CD4-positive, CD25-positive, alpha-beta regulatory T cell (primary cell): ENCODE results near the gene C6orf62. TPM values are rescaled to one million over a fixed set of nuclear protein-coding genes. Genes with fewer than 3 reads are reported as not detected.
"Not testable (repeated sequence)": the region's sequence is repeated elsewhere in the genome, so short reads cannot be mapped to it uniquely, and the experiment has no call there.

Experiments used
- ATAC-seq, 2 donors: fragments of 150-1000 bp; cut with Tn5 transposase; one replicate each; pipeline ENCODE4 v1.10.0; 2021; ENCODE audit warnings: low read depth in 2 of 2, moderate number of reproducible peaks in 2 of 2, moderate library complexity in 1 of 2
- DNase-seq, 3 donors: peaks; one replicate each; pipeline versions ENCODE4 v3.0.0 to v3.0.0-alpha.2; 2012 to 2022; ENCODE audit warnings: mixed read lengths in 1 of 3
- H3K27ac ChIP-seq: one replicate; pipeline ENCODE4 v1.7.0; 2013; ENCODE audit warnings: mild to moderate bottlenecking, low read length; ENCODE audit not compliant: insufficient read depth, poor library complexity, severe bottlenecking
- H3K27me3 ChIP-seq: one replicate; pipeline ENCODE4 v1.7.0; 2013; ENCODE audit warnings: low read length; ENCODE audit not compliant: control insufficient read depth, insufficient read depth
- H3K36me3 ChIP-seq: one replicate; pipeline ENCODE4 v1.7.0; 2013; ENCODE audit warnings: mild to moderate bottlenecking, low read length, moderate library complexity; ENCODE audit not compliant: control insufficient read depth, insufficient read depth
- H3K4me1 ChIP-seq: 2 replicates; pipeline ENCODE4 v1.7.0; 2013; ENCODE audit warnings: mild to moderate bottlenecking, low read length; ENCODE audit not compliant: insufficient read depth, control insufficient read depth, poor library complexity, severe bottlenecking
- H3K4me3 ChIP-seq: one replicate; pipeline ENCODE4 v1.7.0; 2013; ENCODE audit warnings: low read depth, mild to moderate bottlenecking, low read length, moderate library complexity
- H3K9me3 ChIP-seq, 2 experiments: 1 replicate in 1 of 2; 2 replicates in 1 of 2; pipeline ENCODE4 v1.7.0; 2013; ENCODE audit warnings: low read length in 2 of 2, mild to moderate bottlenecking in 1 of 2, moderate library complexity in 1 of 2; ENCODE audit not compliant: control insufficient read depth in 2 of 2
- H3K27ac Mint-ChIP-seq, 3 donors: one replicate each; pipeline ENCODE4 v1.8.0; 2020 to 2022; ENCODE audit warnings: mild to moderate bottlenecking in 3 of 3, mixed read lengths in 3 of 3, moderate library complexity in 2 of 3
- H3K27me3 Mint-ChIP-seq: one replicate; pipeline ENCODE4 v1.8.0; 2022; ENCODE audit warnings: mild to moderate bottlenecking, mixed read lengths
- H3K36me3 Mint-ChIP-seq: one replicate; pipeline ENCODE4 v1.8.0; 2020; ENCODE audit warnings: mixed read lengths
- H3K4me1 Mint-ChIP-seq, 4 donors: one replicate each; pipeline ENCODE4 v1.8.0; 2020 to 2022; ENCODE audit warnings: mixed read lengths in 4 of 4, mild to moderate bottlenecking in 1 of 4
- H3K4me3 Mint-ChIP-seq, 4 donors: one replicate each; pipeline ENCODE4 v1.8.0; 2020 to 2022; ENCODE audit warnings: mild to moderate bottlenecking in 4 of 4, mixed read lengths in 4 of 4, moderate library complexity in 3 of 4
- H3K9me3 Mint-ChIP-seq, 7 donors: one replicate each; pipeline ENCODE4 v1.8.0; 2020 to 2022; ENCODE audit warnings: mixed read lengths in 7 of 7, mild to moderate bottlenecking in 3 of 7, moderate library complexity in 2 of 7
- polyA plus RNA-seq, 4 donors: library from polyadenylated mRNA; unstranded; fragments of 300-500 nt; fragmentation: Illumina TruSeq; gene quantifications; one replicate each; pipeline ENCODE4 v1.2.3, GENCODE V29; 2021
- total RNA-seq: library from RNA; stranded (reverse); gene quantifications from one replicate; pipeline ENCODE4 v1.2.3, GENCODE V29; 2022

C6orf62 gene
- total and polyA plus RNA-seq, 5 donors from 2014 or later: 91.7 to 124 (median 99.6) TPM

DNA sequence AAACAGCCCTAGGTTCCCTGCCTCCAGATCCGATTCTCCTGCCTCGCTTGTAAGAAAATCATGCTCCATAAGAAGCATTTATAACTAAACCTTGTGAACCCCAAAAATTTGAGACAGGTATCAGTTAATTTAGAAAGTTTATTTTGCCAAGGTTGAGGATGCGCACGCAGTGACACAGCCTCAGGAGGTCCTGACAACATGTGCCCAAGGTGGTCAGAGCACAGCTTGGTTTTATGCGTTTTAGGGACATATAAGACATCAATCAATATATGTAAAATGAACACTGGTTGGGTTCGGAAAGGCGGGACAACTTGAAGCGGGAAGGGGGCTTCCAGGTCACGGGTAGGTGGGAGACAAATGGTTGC, 50.0 kb downstream of the C6orf62 start:
- Histone ChIP-seq H3K4me3 (peak overlapping the region; percentile 10), H3K4me1 (peaks cover 37% of the 10 kb centered on the region), H3K36me3 (peaks cover 5% of the 10 kb centered on the region), H3K27ac (no peak overlapping the region), H3K27me3 (no peaks in the 10 kb centered on the region), H3K9me3 (peaks cover 0 to 3% of the 10 kb centered on the region in 2 experiments)
- Mint-ChIP-seq H3K36me3 (peaks cover 10% of the 10 kb centered on the region), H3K4me1 (peaks cover 28 to 50% (median 33%) of the 10 kb centered on the region in 4 donors), H3K27me3 (no peaks in the 10 kb centered on the region), H3K4me3 (peak overlapping the region; percentile 62 to 99 (median 96)), H3K9me3 (peaks cover 0 to 9% (median 0%) of the 10 kb centered on the region in 7 donors), H3K27ac (peak overlapping the region in 1 of 3 donors; percentile 53)
- no peak for DNase-seq
- ATAC-seq: no peak

DNA sequence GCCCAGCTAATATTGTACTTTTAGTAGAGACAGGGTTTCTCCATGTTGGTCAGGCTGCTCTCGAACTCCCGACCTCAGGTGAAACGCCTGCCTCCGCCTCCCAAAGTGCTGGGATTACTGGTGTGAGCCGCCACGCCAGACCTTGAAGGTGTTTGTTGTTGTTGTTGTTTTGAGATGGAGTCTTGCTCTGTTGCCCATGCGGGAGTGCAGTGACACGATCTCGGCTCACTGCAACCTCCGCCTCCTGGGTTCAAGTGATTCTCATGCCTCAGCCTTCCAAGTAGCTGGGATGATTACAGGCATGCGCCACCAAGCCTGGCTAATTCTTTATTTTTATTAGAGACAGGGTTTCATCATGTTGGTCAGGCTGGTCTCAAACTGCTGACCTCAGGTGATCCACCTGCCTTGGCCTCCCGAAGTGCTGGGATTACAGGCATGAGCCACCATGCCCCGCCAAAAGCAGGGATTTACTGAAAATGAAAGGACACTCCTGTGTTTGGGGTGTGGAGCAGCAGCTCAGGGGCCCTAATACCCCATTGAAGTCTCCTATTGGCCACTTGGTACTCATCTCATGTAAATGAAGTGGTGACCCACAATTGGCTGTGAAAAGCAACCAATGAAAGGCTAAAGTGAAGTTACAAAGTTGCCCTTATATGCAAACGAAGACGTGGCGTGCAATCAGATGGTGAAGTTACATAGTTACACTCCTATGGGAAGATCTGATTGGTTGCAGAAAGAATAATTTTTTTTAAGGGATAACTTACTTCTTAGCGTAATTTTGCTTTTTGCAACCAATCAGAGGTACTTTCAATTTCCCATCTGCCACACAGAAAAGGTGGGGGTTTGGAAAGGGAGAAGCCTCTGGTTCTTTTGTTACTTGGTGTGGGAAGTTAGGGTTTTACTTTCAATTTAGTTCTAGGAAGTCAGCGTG, 50.6 kb downstream of the C6orf62 start:
- not testable (repeated sequence) for H3K27me3 Mint-ChIP-seq, ATAC-seq, H3K27me3 ChIP-seq, H3K27ac ChIP-seq, H3K9me3 ChIP-seq, H3K9me3 Mint-ChIP-seq
- Mint-ChIP-seq H3K36me3 (peaks cover 16% of the 10 kb centered on the region), H3K27ac (peak overlapping the region; percentile 31 to 99 (median 69)), H3K4me3 (peak overlapping the region; percentile 94 to 100 (median 99)), H3K4me1 (peaks cover 34 to 56% (median 40%) of the 10 kb centered on the region in 4 donors)
- peak in 1 of 3 donors; percentile 9 for DNase-seq
- H3K4me1 ChIP-seq: peaks cover 39% of the 10 kb centered on the region
- peaks cover 10% of the 10 kb centered on the region for H3K36me3 ChIP-seq
- H3K4me3 ChIP-seq: peak overlapping the region; percentile 10

DNA sequence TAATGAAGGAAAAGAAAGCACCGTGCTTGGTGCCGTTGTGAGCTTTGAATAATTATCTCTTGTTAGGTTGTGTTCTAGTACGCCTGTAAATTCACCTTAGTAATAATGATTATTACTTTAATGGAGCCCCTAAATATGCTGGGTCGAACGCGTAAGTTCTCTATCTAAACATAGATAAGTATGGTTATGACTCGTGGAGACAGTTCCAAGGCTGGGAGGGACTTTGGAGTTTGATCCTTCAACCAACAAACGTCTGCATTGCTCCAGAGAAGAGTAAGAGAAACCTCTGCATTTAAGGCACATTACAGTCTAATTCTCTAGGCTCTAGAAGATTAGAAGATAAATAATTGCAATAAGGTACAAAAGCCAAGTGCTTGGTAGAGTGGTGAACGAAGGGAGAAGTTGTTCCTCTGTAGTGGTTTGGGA, 51.6 kb downstream of the C6orf62 start:
- peak overlapping the region; percentile 96 to 99 (median 97) for H3K27ac Mint-ChIP-seq
- Histone ChIP-seq H3K4me3 (peak overlapping the region; percentile 97), H3K9me3 (peaks cover 0 to 3% of the 10 kb centered on the region in 2 experiments), H3K4me1 (peaks cover 43% of the 10 kb centered on the region), H3K36me3 (peaks cover 20% of the 10 kb centered on the region), H3K27ac (peak overlapping the region; percentile 86), H3K27me3 (no peaks in the 10 kb centered on the region)
- DNase-seq (peak in 1 of 3 donors; percentile 34), ATAC-seq (no peak)
- H3K4me1 Mint-ChIP-seq: peaks cover 41 to 65% (median 47%) of the 10 kb centered on the region in 4 donors
- peaks cover 0 to 7% (median 0%) of the 10 kb centered on the region in 7 donors for H3K9me3 Mint-ChIP-seq
- peaks cover 23% of the 10 kb centered on the region for H3K36me3 Mint-ChIP-seq
- peak overlapping the region; percentile 94 to 100 (median 99) for H3K4me3 Mint-ChIP-seq
- no peaks in the 10 kb centered on the region for H3K27me3 Mint-ChIP-seq

DNA sequence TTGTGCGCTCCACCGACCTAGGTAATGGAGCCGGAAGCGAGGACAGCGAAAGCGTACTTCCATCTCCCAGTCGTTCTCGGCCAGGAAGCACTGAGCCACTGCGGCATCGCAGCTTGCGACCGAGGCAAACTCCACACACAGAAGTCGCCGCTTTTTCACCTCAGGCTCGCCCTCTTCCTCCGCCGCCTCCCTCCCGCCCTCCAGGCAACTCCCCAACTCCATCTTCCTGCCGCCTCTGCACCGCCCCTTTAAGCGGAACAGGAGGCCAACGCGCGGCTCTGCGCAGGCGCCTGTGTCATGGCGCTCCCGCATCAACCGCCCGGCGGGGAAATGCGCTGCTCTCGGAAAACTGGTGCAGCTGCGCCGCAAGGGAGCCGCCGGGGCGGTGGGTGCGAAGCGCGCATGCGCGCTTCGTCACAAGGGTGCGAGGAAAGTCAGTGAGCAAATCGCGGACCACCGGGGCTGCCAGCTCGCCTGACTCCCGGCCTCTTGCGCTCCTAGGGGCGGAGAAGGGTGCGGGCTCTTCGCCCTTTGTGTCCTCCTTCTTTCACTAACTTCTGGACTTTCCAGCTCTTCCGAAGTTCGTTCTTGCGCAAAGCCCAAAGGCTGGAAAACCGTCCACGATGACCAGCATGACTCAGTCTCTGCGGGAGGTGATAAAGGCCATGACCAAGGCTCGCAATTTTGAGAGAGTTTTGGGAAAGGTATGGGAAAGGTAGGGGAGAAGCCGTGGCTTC, 52.1 kb downstream of the C6orf62 start, which contains the start of the genes ACOT13 and TDP2:
Gene ACOT13, plus strand, starts transcription at position 437 of the 737 bp plus-strand sequence. Its CDS starts 187 bp downstream, at position 624.
Gene TDP2, minus strand, starts transcription at position 259 of the 737 bp plus-strand sequence. Its CDS starts 37 bp downstream, at position 222.
- H3K27ac ChIP-seq: peak within 1 kb of the TSS; percentile 86
- H3K27ac Mint-ChIP-seq: peak within 1 kb of the TSS; percentile 96 to 99 (median 97)
- peaks cover 0 to 3% of the 10 kb centered on the region in 2 experiments for H3K9me3 ChIP-seq
- peaks cover 43% of the 10 kb centered on the region for H3K4me1 ChIP-seq
- peaks cover 0 to 7% (median 0%) of the 10 kb centered on the region in 7 donors for H3K9me3 Mint-ChIP-seq
- no peaks in the 10 kb centered on the region for H3K27me3 ChIP-seq
- peaks cover 42 to 71% (median 50%) of the 10 kb centered on the region in 4 donors for H3K4me1 Mint-ChIP-seq
- H3K4me3 Mint-ChIP-seq: peak within 1 kb of the TSS; percentile 94 to 100 (median 99)
- peaks cover 27% of the 10 kb centered on the region for H3K36me3 Mint-ChIP-seq
- peaks cover 25% of the 10 kb centered on the region for H3K36me3 ChIP-seq
- peak within 1 kb of the TSS; percentile 97 for H3K4me3 ChIP-seq
- DNase-seq (peak; percentile 95 to 98 (median 96)), ATAC-seq (peak; percentile 93 to 94)
- no peaks in the 10 kb centered on the region for H3K27me3 Mint-ChIP-seq

DNA sequence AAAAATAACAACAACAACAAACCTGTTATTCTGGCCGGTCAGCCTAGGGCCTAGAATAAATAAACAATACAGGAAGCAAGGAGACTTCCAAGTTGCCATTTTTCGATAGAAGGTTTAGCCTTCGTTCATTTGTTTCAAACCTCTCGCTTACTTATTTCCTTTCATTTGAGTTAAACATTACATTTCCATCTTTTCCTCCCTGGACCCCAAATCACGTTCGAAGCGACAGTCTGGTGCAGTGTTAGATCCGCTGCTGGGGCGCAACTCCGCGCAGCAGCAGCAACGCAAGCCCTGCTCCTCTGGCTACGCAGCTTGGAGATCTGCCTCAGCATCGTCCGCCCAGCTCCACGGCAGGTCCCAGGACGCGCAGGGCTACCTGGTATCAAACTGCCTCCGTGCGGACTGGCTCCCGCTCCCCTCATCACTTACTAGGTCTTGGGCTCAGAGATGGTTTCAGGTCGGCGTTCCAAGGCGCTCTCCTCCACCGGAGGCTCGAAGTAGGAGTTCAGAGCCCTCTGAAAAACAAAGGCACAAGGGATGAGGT, 52.8 kb downstream of the C6orf62 start:
- Histone ChIP-seq H3K9me3 (peaks cover 0 to 3% of the 10 kb centered on the region in 2 experiments), H3K27ac (peak overlapping the region; percentile 86), H3K4me3 (peak overlapping the region; percentile 97), H3K4me1 (peaks cover 43% of the 10 kb centered on the region), H3K27me3 (no peaks in the 10 kb centered on the region), H3K36me3 (peaks cover 28% of the 10 kb centered on the region)
- H3K36me3 Mint-ChIP-seq: peaks cover 34% of the 10 kb centered on the region
- peak overlapping the region; percentile 96 to 99 (median 97) for H3K27ac Mint-ChIP-seq
- DNase-seq: peak in 1 of 3 donors; percentile 73
- peaks cover 48 to 77% (median 56%) of the 10 kb centered on the region in 4 donors for H3K4me1 Mint-ChIP-seq
- H3K9me3 Mint-ChIP-seq: peaks cover 0 to 7% (median 0%) of the 10 kb centered on the region in 7 donors
- peak; percentile 32 to 38 for ATAC-seq
- peak overlapping the region; percentile 94 to 100 (median 99) for H3K4me3 Mint-ChIP-seq
- no peaks in the 10 kb centered on the region for H3K27me3 Mint-ChIP-seq

DNA sequence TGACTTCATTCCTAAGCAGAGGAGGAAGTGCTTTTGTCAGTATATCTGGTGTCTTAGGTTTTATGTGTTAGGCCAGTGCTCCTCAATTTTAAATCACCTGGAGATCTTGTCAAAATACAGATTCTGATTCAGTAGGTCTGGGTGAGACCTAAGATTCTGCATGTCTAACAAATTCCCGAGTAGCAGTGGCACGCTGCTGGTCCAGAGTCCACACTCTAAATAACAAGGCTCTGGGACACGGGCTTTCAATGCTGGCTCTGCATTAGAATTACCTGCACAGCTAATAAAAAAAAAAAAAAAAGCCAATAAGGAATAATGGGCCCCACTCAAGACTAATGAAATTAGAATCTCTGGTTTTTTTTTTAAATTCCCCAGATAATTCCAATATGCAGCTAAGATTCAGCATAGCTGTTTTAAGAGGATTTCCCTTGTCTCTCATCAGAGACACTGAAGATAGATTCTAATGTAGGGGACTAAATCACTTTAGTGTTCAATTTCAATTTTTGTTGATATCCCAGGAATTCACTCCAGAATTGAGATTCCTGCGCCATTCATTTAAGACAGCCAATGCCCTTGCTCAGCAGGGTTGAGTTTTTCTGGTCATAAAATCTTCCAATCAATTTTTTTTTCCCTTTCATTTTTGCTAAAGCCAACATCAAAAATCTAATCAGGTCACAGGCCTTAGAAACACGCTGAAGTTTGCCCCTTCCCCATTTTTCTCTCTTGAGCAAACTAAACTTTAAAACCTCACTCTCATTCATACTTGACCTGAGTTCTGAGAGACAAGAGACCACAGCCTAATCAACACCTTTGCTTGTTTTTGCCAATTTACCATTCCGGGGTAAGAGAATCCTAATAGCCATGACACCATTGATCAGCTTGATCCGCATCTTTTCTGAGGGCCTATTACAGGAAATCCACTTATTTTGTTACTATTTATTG, 54.6 kb downstream of the C6orf62 start:
- H3K4me3 Mint-ChIP-seq: peak overlapping the region; percentile 94 to 100 (median 99)
- Histone ChIP-seq H3K9me3 (no peaks in the 10 kb centered on the region), H3K36me3 (peaks cover 30% of the 10 kb centered on the region), H3K27ac (peak overlapping the region; percentile 86), H3K27me3 (no peaks in the 10 kb centered on the region), H3K4me3 (peak overlapping the region; percentile 97), H3K4me1 (peaks cover 44% of the 10 kb centered on the region)
- ATAC-seq (no peak), DNase-seq (no peak)
- H3K27me3 Mint-ChIP-seq: no peaks in the 10 kb centered on the region
- H3K4me1 Mint-ChIP-seq: peaks cover 47 to 92% (median 70%) of the 10 kb centered on the region in 4 donors
- H3K9me3 Mint-ChIP-seq: peaks cover 0 to 2% (median 0%) of the 10 kb centered on the region in 7 donors
- peak overlapping the region; percentile 4 to 97 (median 17) for H3K27ac Mint-ChIP-seq
- H3K36me3 Mint-ChIP-seq: peaks cover 36% of the 10 kb centered on the region
